ENCODE measurements around the gene CDCP2.

Gene CDCP2

GRCh38 chr1:54091666-54092065 is 61.1 kb downstream of the CDCP2 start:
- DNase-seq (ENCODE audit: low spot score), result no peak

- no peak for DNase-seq (ENCODE audit: low spot score)
Measured at GRCh38 chr1:54088385-54088784, 64.4 kb downstream of the CDCP2 start.

- no peak for DNase-seq (ENCODE audit: low spot score)
Measured at GRCh38 chr1:54086754-54087153, 66.0 kb downstream of the CDCP2 start.

- DNase-seq (ENCODE audit: low spot score), result no peak
Measured at GRCh38 chr1:54084794-54085193, 68.0 kb downstream of the CDCP2 start.

All from iPS-NIHi11 (cell line).